Caco-2 (cell line): ENCODE measurements around the gene MCAM. TPM values are rescaled to one million over a fixed set of nuclear protein-coding genes. Genes with fewer than 3 reads are reported as not detected.

Source experiments
- BruUV-seq: library from RNA; stranded (reverse); fragments of 400-500 nt; replicated peaks from 2 replicates; lab custom pipeline; 2021; lab: Mats Ljungman, UMichigan
- CTCF ChIA-PET: fragments of 300-600 bp; sonication (Branson Sonifier 250); formaldehyde crosslinking; loops from one replicate; lab custom pipeline; 2022; ENCODE audit warnings: antibody characterized with exemption; lab: Charles Lee
- POLR2A ChIA-PET: fragments of 300-600 bp; sonication (Branson Sonifier 250); formaldehyde crosslinking; loops from one replicate; lab custom pipeline; 2022; ENCODE audit warnings: antibody characterized with exemption; lab: Charles Lee
- DNase-seq, 2 experiments: peaks; one replicate each; pipeline versions ENCODE4 v3.0.0 to v3.0.0-alpha.2; 2020 to 2022
- H3K27me3 ChIP-seq: replicated peaks from 2 replicates; pipeline ENCODE4 v1.6.0; 2011; ENCODE audit warnings: low read length; ENCODE audit not compliant: control insufficient read depth, insufficient read depth
- H3K36me3 ChIP-seq: 2 replicates; pipeline ENCODE4 v1.5.1; 2011; ENCODE audit warnings: low read length; ENCODE audit not compliant: control insufficient read depth, insufficient read depth
- H3K4me1 ChIP-seq: fragments of 250-450 bp; sonication (Bioruptor Pico); 2 replicates; pipeline ENCODE4 v1.5.1; 2020; ENCODE audit warnings: mild to moderate bottlenecking
- H3K4me3 ChIP-seq: 2 replicates; pipeline ENCODE4 v1.5.1; 2011; ENCODE audit warnings: low read depth, mild to moderate bottlenecking, control low read depth, low read length
- H3K9me3 ChIP-seq: fragments of 250-450 bp; sonication (Bioruptor Pico); 2 replicates; pipeline ENCODE4 v1.5.1; 2020; ENCODE audit warnings: mild to moderate bottlenecking, moderate library complexity
- H3K27ac Mint-ChIP-seq: one replicate; pipeline ENCODE4 v1.8.0; 2022; ENCODE audit warnings: mixed read lengths; ENCODE audit not compliant: unreplicated experiment
- H3K27me3 Mint-ChIP-seq: one replicate; pipeline ENCODE4 v1.8.0; 2022; ENCODE audit warnings: mixed read lengths; ENCODE audit not compliant: insufficient read depth, unreplicated experiment
- H3K36me3 Mint-ChIP-seq: one replicate; pipeline ENCODE4 v1.8.0; 2022; ENCODE audit warnings: mild to moderate bottlenecking, mixed read lengths; ENCODE audit not compliant: insufficient read depth, unreplicated experiment
- H3K4me1 Mint-ChIP-seq: one replicate; pipeline ENCODE4 v1.8.0; 2022; ENCODE audit warnings: low read depth, mixed read lengths; ENCODE audit not compliant: unreplicated experiment
- H3K4me3 Mint-ChIP-seq: one replicate; pipeline ENCODE4 v1.8.0; 2022; ENCODE audit warnings: mild to moderate bottlenecking, moderate library complexity, mixed read lengths; ENCODE audit not compliant: unreplicated experiment
- H3K9me3 Mint-ChIP-seq: one replicate; pipeline ENCODE4 v1.8.0; 2022; ENCODE audit warnings: mixed read lengths; ENCODE audit not compliant: unreplicated experiment
- intact Hi-C: fragments of 100-400 bp; cut with micrococcal nuclease; formaldehyde crosslinking; loops from one replicate; pipeline ENCODE4 v1.10.0; 2022; ENCODE audit not compliant: unreplicated experiment
- total RNA-seq: library from RNA; stranded (reverse); gene quantifications from 2 replicates; pipeline ENCODE4 v1.2.3, GENCODE V29; 2022
- TF ChIP-seq, protein P1 (sequence below), 2 experiments: fragments of 200-600 bp in 1 of 2; IDR thresholded peaks; 1 replicate in 1 of 2; 2 replicates in 1 of 2; pipeline versions ENCODE4 v1.5.1 to v1.8.0; 2011 to 2022; ENCODE audit warnings: antibody characterized with exemption in 1 of 2, control low read depth in 1 of 2, inconsistent platforms in 1 of 2, low read depth in 1 of 2, low read length in 1 of 2, mild to moderate bottlenecking in 1 of 2, moderate library complexity in 1 of 2; ENCODE audit not compliant: insufficient read depth in 1 of 2, severe bottlenecking in 1 of 2, unreplicated experiment in 1 of 2

MCAM gene
- total RNA-seq, 1 experiment from 2014 or later: 9.8 TPM

DNA sequence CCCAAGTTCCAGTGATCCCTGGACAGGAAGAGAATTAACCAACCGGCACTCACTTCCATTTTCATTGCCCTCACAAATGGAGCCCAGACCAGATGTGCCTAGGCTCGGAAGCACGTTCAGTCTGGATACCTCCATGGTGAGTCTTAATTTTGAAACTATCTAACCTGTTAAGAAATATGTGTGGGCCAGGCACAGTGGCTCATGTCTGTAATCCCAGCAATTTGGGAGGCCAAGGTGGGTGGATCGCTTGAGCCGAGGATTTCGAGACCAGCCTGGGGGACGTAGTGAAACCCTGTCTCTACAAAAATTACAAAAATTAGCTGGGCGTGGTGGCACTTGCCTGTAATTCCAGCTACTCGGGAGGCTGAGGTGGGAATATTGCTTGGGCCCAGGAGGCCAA is 31.5 kb downstream of the MCAM start:
- BruUV-seq: no TSS peak
- Histone ChIP-seq H3K9me3 (peaks cover 3% of the 10 kb centered on the region; the same call in 1 of the 2 replicates), H3K27me3 (no peaks in the 10 kb centered on the region), H3K4me1 (no peaks in the 10 kb centered on the region), H3K36me3 (peaks cover 4% of the 10 kb centered on the region), H3K4me3 (no peak overlapping the region)
- Mint-ChIP-seq H3K4me3 (no peak overlapping the region), H3K4me1 (no peaks in the 10 kb centered on the region), H3K27me3 (no peaks in the 10 kb centered on the region), H3K9me3 (no peaks in the 10 kb centered on the region), H3K27ac (no peak overlapping the region), H3K36me3 (peaks cover 38% of the 10 kb centered on the region)
- ChIA-PET POLR2A (no interaction called here), CTCF (interaction anchor here (1.3 kb wide), 1 partner anchor 55 kb away, joined by 4 read pairs; no protein-coding TSS in a partner anchor)
- intact Hi-C loops: no loop called here
- no peak for DNase-seq
- TF ChIP-seq, protein P1, sequence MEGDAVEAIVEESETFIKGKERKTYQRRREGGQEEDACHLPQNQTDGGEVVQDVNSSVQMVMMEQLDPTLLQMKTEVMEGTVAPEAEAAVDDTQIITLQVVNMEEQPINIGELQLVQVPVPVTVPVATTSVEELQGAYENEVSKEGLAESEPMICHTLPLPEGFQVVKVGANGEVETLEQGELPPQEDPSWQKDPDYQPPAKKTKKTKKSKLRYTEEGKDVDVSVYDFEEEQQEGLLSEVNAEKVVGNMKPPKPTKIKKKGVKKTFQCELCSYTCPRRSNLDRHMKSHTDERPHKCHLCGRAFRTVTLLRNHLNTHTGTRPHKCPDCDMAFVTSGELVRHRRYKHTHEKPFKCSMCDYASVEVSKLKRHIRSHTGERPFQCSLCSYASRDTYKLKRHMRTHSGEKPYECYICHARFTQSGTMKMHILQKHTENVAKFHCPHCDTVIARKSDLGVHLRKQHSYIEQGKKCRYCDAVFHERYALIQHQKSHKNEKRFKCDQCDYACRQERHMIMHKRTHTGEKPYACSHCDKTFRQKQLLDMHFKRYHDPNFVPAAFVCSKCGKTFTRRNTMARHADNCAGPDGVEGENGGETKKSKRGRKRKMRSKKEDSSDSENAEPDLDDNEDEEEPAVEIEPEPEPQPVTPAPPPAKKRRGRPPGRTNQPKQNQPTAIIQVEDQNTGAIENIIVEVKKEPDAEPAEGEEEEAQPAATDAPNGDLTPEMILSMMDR (IDR thresholded peaks at IDR 0.05; ENCODE audit: insufficient read depth in 1 of 2, low read depth in 1 of 2, low read length in 1 of 2, severe bottlenecking in 1 of 2, unreplicated experiment in 1 of 2): no peak

DNA sequence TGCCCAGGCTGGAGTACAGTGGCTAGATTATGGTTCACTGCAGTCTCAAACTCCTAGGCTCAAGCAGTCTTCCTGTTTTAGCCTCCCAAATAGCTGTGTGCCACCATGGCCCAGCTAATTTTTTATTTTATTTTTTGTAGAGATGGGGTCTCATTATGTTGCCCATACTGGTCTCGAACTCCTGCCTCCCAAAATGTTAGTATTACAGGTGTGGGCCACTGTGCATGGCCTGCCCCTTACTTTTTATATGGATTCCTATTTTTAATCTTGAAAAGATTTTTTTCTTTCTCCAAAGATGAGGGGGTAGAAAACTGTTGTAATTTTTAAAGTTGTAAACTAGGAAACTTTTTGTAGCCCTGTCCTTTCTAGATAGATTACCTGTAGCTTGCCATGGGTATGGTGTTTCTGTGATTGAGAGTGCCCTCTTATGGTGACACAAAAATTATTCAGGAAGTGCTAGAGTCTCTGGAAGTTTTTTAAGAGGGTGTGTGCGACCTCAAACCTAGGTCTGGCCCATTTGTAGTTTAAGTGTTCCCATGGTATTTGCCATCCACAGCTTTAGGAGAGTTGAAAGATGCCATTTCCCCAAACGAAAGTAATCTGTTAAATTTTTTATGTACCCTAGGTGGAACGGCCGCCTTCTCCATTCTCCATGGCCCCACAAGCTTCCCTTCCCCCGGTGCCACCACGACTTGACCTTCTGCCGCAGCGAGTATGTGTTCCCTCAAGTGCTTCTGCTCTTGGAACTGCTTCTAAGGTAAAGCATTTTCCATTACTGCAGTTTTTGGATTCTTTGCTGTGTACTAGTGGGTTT is 32.4 kb downstream of the MCAM start:
- H3K4me1 Mint-ChIP-seq: no peaks in the 10 kb centered on the region
- Histone ChIP-seq H3K36me3 (peaks cover 4% of the 10 kb centered on the region), H3K4me3 (no peak overlapping the region), H3K4me1 (no peaks in the 10 kb centered on the region), H3K9me3 (no peaks in the 10 kb centered on the region), H3K27me3 (no peaks in the 10 kb centered on the region)
- TF ChIP-seq, protein P1 (IDR thresholded peaks at IDR 0.05; ENCODE audit: insufficient read depth in 1 of 2, low read depth in 1 of 2, low read length in 1 of 2, severe bottlenecking in 1 of 2, unreplicated experiment in 1 of 2): peak; percentile 71 to 74
- H3K27ac Mint-ChIP-seq: no peak overlapping the region
- CTCF ChIA-PET: interaction anchor here (0.6 to 2.7 kb wide), 11 partner anchors 21 to 182 kb away, joined by 3 to 25 read pairs (median 4); partner anchors contain the start of genes CBL, DPAGT1 and HINFP
- POLR2A ChIA-PET: interaction anchor here (0.6 to 1.0 kb wide), 2 partner anchors 74 to 190 kb away, joined by 4 to 7 read pairs; no protein-coding TSS in a partner anchor
- no peaks in the 10 kb centered on the region for H3K27me3 Mint-ChIP-seq
- peak in 1 of 2 experiments; percentile 63 for DNase-seq
- H3K4me3 Mint-ChIP-seq: no peak overlapping the region
- no TSS peak for BruUV-seq
- peaks cover 44% of the 10 kb centered on the region for H3K36me3 Mint-ChIP-seq
- intact Hi-C loops: loop anchor here (1.0 to 5.0 kb wide), 3 partner anchors 78 to 137 kb away; partner anchors contain the start of genes ABCG4 and CBL
- no peaks in the 10 kb centered on the region for H3K9me3 Mint-ChIP-seq

- TF ChIP-seq, protein P1 (IDR thresholded peaks at IDR 0.05; ENCODE audit: insufficient read depth in 1 of 2, low read depth in 1 of 2, low read length in 1 of 2, severe bottlenecking in 1 of 2, unreplicated experiment in 1 of 2): no peak
- Mint-ChIP-seq H3K27me3 (no peaks in the 10 kb centered on the region), H3K4me3 (no peak overlapping the region), H3K9me3 (no peaks in the 10 kb centered on the region), H3K36me3 (peaks cover 42% of the 10 kb centered on the region), H3K4me1 (no peaks in the 10 kb centered on the region), H3K27ac (no peak overlapping the region)
- no peak overlapping the region for H3K4me3 ChIP-seq
- no TSS peak for BruUV-seq
- no peaks in the 10 kb centered on the region for H3K9me3 ChIP-seq
- no peaks in the 10 kb centered on the region for H3K4me1 ChIP-seq
- intact Hi-C loops: loop anchor here (5.0 kb wide), 1 partner anchor 135 kb away; the partner anchor contains the start of gene ABCG4
- DNase-seq: no peak
- peaks cover 6% of the 10 kb centered on the region for H3K36me3 ChIP-seq
- ChIA-PET CTCF (interaction anchor here (2.7 kb wide), 1 partner anchor 76 kb away, joined by 25 read pairs; the partner anchor contains the start of gene CBL), POLR2A (interaction anchor here (0.6 to 1.0 kb wide), 2 partner anchors 76 to 203 kb away, joined by 3 read pairs; partner anchors contain the start of gene CBL)
- no peaks in the 10 kb centered on the region for H3K27me3 ChIP-seq
These were observed 34.4 kb downstream of the MCAM start for GRCh38 chr11:119282495-119282894.
